Measurements from ENCODE around the gene IL1A. TPM values are rescaled to one million over a fixed set of nuclear protein-coding genes. Genes with fewer than 3 reads are reported as not detected.

The IL1A gene
- total RNA-seq, 2 donors from 2014 or later, result 0.73 to 1.0 TPM

- Histone ChIP-seq H3K27ac (ENCODE audit: low read depth, low read length) (no peak overlapping the region), H3K4me3 (ENCODE audit: low read length) (no peak overlapping the region), H3K9me3 (ENCODE audit: control insufficient read depth, low read length) (no peaks in the 10 kb centered on the region), H3K9ac (ENCODE audit: extremely low read depth, low read length, poor library complexity, severe bottlenecking) (no peak overlapping the region), H3K27me3 (ENCODE audit: control insufficient read depth, insufficient read depth, low read length, poor library complexity, severe bottlenecking) (no peaks in the 10 kb centered on the region), H3K4me1 (ENCODE audit: control insufficient read depth, insufficient read depth, low read length) (no peaks in the 10 kb centered on the region), H3K36me3 (ENCODE audit: control insufficient read depth, insufficient read depth, low read length) (no peaks in the 10 kb centered on the region)
- H3K36me3 Mint-ChIP-seq (ENCODE audit: low read depth), result no peaks in the 10 kb centered on the region
- TF ChIP-seq, protein P1, sequence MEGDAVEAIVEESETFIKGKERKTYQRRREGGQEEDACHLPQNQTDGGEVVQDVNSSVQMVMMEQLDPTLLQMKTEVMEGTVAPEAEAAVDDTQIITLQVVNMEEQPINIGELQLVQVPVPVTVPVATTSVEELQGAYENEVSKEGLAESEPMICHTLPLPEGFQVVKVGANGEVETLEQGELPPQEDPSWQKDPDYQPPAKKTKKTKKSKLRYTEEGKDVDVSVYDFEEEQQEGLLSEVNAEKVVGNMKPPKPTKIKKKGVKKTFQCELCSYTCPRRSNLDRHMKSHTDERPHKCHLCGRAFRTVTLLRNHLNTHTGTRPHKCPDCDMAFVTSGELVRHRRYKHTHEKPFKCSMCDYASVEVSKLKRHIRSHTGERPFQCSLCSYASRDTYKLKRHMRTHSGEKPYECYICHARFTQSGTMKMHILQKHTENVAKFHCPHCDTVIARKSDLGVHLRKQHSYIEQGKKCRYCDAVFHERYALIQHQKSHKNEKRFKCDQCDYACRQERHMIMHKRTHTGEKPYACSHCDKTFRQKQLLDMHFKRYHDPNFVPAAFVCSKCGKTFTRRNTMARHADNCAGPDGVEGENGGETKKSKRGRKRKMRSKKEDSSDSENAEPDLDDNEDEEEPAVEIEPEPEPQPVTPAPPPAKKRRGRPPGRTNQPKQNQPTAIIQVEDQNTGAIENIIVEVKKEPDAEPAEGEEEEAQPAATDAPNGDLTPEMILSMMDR (conservative IDR thresholded peaks at IDR 0.05), result no peak
- H3K27me3 Mint-ChIP-seq (ENCODE audit: insufficient read depth), result no peaks in the 10 kb centered on the region
- no peaks in the 10 kb centered on the region for H3K4me1 Mint-ChIP-seq
- no peak for DNase-seq
- no peak overlapping the region for H3K4me3 Mint-ChIP-seq
- no peak overlapping the region for H3K27ac Mint-ChIP-seq
- 94 to 96% methylated on average over 6 to 8 of the region's 8 CpGs for WGBS, 2 experiments (ENCODE audit: insufficient coverage in 1 of 2, insufficient read length in 1 of 2)
- no peaks in the 10 kb centered on the region for H3K9me3 Mint-ChIP-seq
Observed at GRCh38 chr2:112798979-112799975, 15.0 kb upstream of the IL1A start.

DNA sequence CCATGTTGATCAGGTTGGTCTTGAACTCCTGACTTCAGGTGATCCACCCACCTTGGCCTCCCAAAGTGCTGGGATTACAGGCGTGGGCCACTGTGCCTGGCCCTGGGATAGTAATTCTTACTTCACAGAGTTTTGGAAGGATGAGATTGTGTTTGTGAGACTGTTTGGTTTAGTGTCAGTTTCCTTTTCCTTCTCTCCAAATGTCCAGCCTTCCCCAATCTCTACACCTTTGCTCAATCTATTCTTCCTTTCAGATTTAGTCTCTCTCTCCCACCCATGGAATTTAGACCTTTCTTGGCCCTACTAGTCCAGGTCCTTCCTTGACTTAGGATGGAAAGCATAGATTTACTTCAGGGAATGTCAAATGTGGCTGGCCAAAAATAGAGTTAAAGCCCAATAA, 12.2 kb upstream of the IL1A start:
- Histone ChIP-seq H3K27me3 (ENCODE audit: control insufficient read depth, insufficient read depth, low read length, poor library complexity, severe bottlenecking) (no peaks in the 10 kb centered on the region), H3K36me3 (ENCODE audit: control insufficient read depth, insufficient read depth, low read length) (no peaks in the 10 kb centered on the region), H3K27ac (ENCODE audit: low read depth, low read length) (no peak overlapping the region), H3K9me3 (ENCODE audit: control insufficient read depth, low read length) (no peaks in the 10 kb centered on the region), H3K9ac (ENCODE audit: extremely low read depth, low read length, poor library complexity, severe bottlenecking) (no peak overlapping the region), H3K4me1 (ENCODE audit: control insufficient read depth, insufficient read depth, low read length) (no peaks in the 10 kb centered on the region), H3K4me3 (ENCODE audit: low read length) (no peak overlapping the region)
- Mint-ChIP-seq H3K27ac (no peak overlapping the region), H3K4me3 (no peak overlapping the region), H3K27me3 (ENCODE audit: insufficient read depth) (no peaks in the 10 kb centered on the region), H3K9me3 (no peaks in the 10 kb centered on the region), H3K36me3 (ENCODE audit: low read depth) (no peaks in the 10 kb centered on the region), H3K4me1 (peaks cover 7% of the 10 kb centered on the region)
- 0% methylated on average over 1 of the region's 1 CpG; no CpG with 5 or more reads in 1 of the 2 experiments for WGBS, 2 experiments (ENCODE audit: insufficient coverage in 1 of 2, insufficient read length in 1 of 2)
- no peak for DNase-seq
- TF ChIP-seq, protein P1 (conservative IDR thresholded peaks at IDR 0.05), result no peak

DNA sequence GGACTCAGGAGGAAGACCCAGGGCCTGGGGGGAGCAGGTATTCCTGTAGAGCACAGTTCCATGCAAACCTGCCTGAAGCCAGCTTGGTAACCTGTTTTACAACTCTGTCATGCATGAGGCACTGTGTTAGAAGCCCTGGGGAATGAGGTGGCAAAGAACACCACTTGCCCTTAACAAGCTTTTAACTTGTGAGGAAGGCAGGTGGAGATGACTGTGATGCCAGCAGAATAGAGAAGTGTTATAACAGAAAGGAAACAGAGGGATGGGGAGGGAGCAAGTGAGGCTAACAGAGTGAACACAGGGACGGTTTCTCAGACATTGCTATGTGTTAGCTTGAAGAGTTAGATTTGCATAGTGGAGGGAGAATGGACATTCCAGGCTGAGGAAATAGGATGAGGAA, 11.5 kb upstream of the IL1A start:
- no peak overlapping the region for H3K27ac ChIP-seq (ENCODE audit: low read depth, low read length)
- no peaks in the 10 kb centered on the region for H3K27me3 ChIP-seq (ENCODE audit: control insufficient read depth, insufficient read depth, low read length, poor library complexity, severe bottlenecking)
- H3K36me3 Mint-ChIP-seq (ENCODE audit: low read depth), result no peaks in the 10 kb centered on the region
- TF ChIP-seq, protein P1 (conservative IDR thresholded peaks at IDR 0.05), result no peak
- H3K9ac ChIP-seq (ENCODE audit: extremely low read depth, low read length, poor library complexity, severe bottlenecking), result no peak overlapping the region
- H3K4me1 Mint-ChIP-seq, result peaks cover 9% of the 10 kb centered on the region
- H3K36me3 ChIP-seq (ENCODE audit: control insufficient read depth, insufficient read depth, low read length), result no peaks in the 10 kb centered on the region
- no peaks in the 10 kb centered on the region for H3K9me3 Mint-ChIP-seq
- no peaks in the 10 kb centered on the region for H3K27me3 Mint-ChIP-seq (ENCODE audit: insufficient read depth)
- H3K4me3 ChIP-seq (ENCODE audit: low read length), result no peak overlapping the region
- no peaks in the 10 kb centered on the region for H3K4me1 ChIP-seq (ENCODE audit: control insufficient read depth, insufficient read depth, low read length)
- no peak for DNase-seq
- whole genome bisulfite sequencing, 2 experiments (ENCODE audit: insufficient coverage in 1 of 2, insufficient read length in 1 of 2), result 96 to 100% methylated on average over 1 of the region's 1 CpG
- no peak overlapping the region for H3K4me3 Mint-ChIP-seq
- H3K27ac Mint-ChIP-seq, result no peak overlapping the region
- no peaks in the 10 kb centered on the region for H3K9me3 ChIP-seq (ENCODE audit: control insufficient read depth, low read length)

Data from endodermal cell (in vitro differentiated cells).